Ammon's horn (tissue), 1 donor: ENCODE measurements around the gene ITM2B.
A peak's percentile ranks its signal among the peaks of the same experiment; 100 is the strongest.

Source experiments
- DNase-seq: peaks from one replicate; pipeline ENCODE4 v3.0.0-alpha.2; 2016; ENCODE audit warnings: low spot score

ITM2B gene

GRCh38 chr13:48304143-48304876 lies 71.3 kb downstream of the ITM2B start:
- peak; percentile 54 for DNase-seq

- no peak for DNase-seq
Measured at GRCh38 chr13:48311223-48311622, 78.2 kb downstream of the ITM2B start.

DNA sequence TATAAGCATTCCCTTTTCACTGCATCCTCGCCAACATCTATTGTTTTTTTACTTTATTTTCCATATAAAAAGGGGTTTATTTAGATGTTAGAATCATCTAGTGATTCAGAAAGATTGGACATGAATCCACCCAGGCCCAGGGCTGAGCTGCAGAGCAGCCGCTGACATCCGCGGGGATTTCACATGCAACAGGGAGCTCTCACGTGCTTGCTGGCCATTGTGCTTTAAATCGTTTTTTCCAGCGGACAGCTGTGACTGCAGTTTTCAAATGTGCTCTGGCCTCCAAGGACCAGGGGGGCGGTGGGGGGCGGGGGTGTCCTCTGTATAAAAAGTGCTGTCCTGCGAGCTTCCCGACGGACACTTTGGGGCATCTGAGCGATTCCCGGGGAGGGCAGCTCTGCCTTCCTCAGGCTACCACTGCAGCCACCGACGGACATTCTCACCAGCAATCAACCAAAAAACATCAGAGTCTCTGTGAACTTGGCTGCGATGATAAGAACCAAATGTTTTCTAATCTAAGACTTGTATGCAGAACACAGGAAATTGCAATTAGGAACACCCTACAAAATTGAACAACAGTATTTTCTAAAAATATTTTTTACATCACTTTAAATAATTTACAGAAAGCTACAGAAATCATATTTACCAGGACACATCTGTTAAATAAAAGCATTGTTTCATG lies 83.1 kb downstream of the ITM2B start:
- DNase-seq, result no peak

DNA sequence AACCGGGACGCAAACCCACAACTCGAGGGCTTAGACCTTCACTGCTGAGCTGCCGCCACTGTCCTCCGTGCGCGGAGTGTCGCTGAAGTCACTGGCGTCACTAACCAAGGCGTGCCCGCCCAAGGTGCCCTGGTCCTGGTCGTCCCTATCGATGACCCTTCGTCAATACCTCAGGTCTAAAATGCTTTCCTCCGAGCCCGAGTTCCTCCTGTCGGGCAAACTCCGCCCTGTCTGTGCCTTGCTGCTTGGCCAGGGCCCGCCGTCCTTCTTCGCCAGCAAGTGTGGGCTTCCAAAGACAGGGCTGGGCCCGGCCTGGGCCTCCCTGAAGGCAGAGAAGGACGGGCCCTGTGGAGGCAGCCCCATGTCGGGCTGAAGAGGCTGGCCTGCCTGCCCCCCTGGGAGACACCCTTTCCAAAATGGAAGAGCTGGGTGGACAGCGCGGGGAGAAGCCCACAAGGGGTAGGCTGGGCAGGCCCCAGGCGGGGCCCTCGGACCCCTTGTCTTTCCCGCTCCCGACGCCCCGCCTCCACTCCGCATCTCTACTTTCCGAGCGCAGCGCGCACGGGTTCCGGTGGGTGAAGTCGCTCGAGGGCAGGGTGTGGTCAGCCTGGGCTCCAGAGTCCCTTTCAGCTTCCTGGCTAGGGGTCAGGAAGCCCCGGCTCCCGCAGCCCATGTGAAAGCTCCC lies 84.0 kb downstream of the ITM2B start:
- DNase-seq, result no peak

GRCh38 chr13:48317511-48318376 lies 84.7 kb downstream of the ITM2B start:
- DNase-seq, result no peak

DNA sequence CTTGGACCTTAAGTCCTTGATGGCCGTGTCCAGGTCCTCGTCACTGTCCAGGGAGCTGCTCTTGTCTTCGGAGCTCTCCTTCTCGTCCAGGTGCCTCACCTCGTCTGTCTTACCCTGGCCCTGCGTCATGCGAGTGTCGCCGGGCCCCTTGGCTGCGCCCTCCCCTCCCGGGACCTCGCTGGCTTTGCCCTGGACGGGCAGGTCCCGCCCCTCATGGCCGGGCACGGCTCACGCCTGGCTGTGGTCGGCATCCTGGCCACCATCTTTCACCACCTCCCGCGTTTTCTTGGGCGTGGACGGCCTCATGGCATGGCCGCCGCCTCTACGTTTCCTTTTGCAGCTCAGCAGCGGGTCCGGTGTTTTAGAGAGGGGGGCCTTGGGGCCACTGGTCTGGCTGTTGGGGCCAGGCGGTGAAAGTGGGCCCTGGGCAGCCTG lies 85.4 kb downstream of the ITM2B start:
- no peak for DNase-seq

- DNase-seq, result no peak
Measured at GRCh38 chr13:48318821-48319511, 86.0 kb downstream of the ITM2B start.
